Measurements from ENCODE around the gene MFAP1. TPM values are rescaled to one million over a fixed set of nuclear protein-coding genes. Genes with fewer than 3 reads are reported as not detected.
A peak's percentile ranks its signal among the peaks of the same experiment; 100 is the strongest.

The MFAP1 gene
- total RNA-seq, 1 experiment from 2014 or later, result 44.7 TPM

GRCh38 chr15:43793647-43794046 is 30.8 kb downstream of the MFAP1 start:
- no peak overlapping the region for H2AK5ac ChIP-seq (ENCODE audit: insufficient read length, low read length)
- no peak overlapping the region for H2AFZ ChIP-seq (ENCODE audit: low read length)
- H3K18ac ChIP-seq (ENCODE audit: insufficient read length, low read depth, low read length), result no peak overlapping the region
- peak overlapping the region; percentile 25 for H4K5ac ChIP-seq (ENCODE audit: insufficient read length, low read depth, low read length)
- peaks cover 3% of the 10 kb centered on the region for H3K79me1 ChIP-seq (ENCODE audit: insufficient read depth, low read depth, low read length, poor library complexity, severe bottlenecking)
- H3K9ac ChIP-seq (ENCODE audit: extremely low read depth, insufficient read length, low read length), result peak overlapping the region; percentile 96
- H3K23me2 ChIP-seq (ENCODE audit: insufficient read length, low read depth, low read length, poor library complexity, severe bottlenecking), result peaks cover 8% of the 10 kb centered on the region
- H3K9me3 ChIP-seq (ENCODE audit: control insufficient read depth, low read depth, low read length), result no peaks in the 10 kb centered on the region
- H3K14ac ChIP-seq (ENCODE audit: insufficient read depth, low read length), result no peak overlapping the region
- H3K4ac ChIP-seq (ENCODE audit: low read depth, low read length), result no peak overlapping the region
- no peak overlapping the region for H3K27ac ChIP-seq (ENCODE audit: insufficient read length, low read depth, low read length)
- no peak for DNase-seq
- no peak overlapping the region for H4K91ac ChIP-seq (ENCODE audit: insufficient read length, low read depth, low read length)
- H4K8ac ChIP-seq (replicated peaks; ENCODE audit: insufficient read length, low read depth, low read length), result no peak overlapping the region
- peaks cover 18% of the 10 kb centered on the region; the same call in 1 of the 2 replicates for H3K4me1 ChIP-seq (ENCODE audit: insufficient read depth, low read length)
- Mint-ChIP-seq H3K36me3 (ENCODE audit: insufficient read depth in 1 of 3, low read depth in 3 of 3) (peaks cover 35 to 54% (median 39%) of the 10 kb centered on the region in 3 experiments; a peak in 6 of 7 replicates), H3K27ac (peak overlapping the region in 1 of 3 experiments; percentile 91; a peak in 3 of 7 replicates), H3K9me3 (no peaks in the 10 kb centered on the region), H3K4me3 (peak overlapping the region; percentile 98 to 99), H3K4me1 (peaks cover 51 to 65% of the 10 kb centered on the region in 2 experiments), H3K27me3 (ENCODE audit: low read depth) (no peaks in the 10 kb centered on the region)
- no peak overlapping the region for H2BK120ac ChIP-seq (ENCODE audit: low read depth, low read length, poor library complexity, severe bottlenecking)
- H3K4me2 ChIP-seq (ENCODE audit: insufficient read depth, insufficient read length, low read length), result peak overlapping the region; percentile 94
- peaks cover 6% of the 10 kb centered on the region; the same call in 1 of the 2 replicates for H3K79me2 ChIP-seq (ENCODE audit: insufficient read depth, low read length)
- no CpG with 5 or more reads among the region's 10 CpGs for WGBS (ENCODE audit: extremely low coverage, insufficient read length, low lambda C conversion rate)
- no peak overlapping the region for H3K56ac ChIP-seq (ENCODE audit: insufficient read length, low read depth, low read length)
- no peak for TF ChIP-seq CTCF (conservative IDR thresholded peaks at IDR 0.05)
- H2BK15ac ChIP-seq (ENCODE audit: low read depth, low read length), result no peak overlapping the region; the same call in 1 of the 2 replicates
- H4K20me1 ChIP-seq (ENCODE audit: control insufficient read depth, insufficient read depth, insufficient read length), result no peaks in the 10 kb centered on the region
- no peaks in the 10 kb centered on the region for H3K27me3 ChIP-seq (ENCODE audit: insufficient read depth, low read length)
- no peak overlapping the region for H2BK20ac ChIP-seq (ENCODE audit: low read depth, low read length, poor library complexity, severe bottlenecking)
- no peak overlapping the region for H3T11ph ChIP-seq (ENCODE audit: low read length)
- no peak overlapping the region for H2BK5ac ChIP-seq (ENCODE audit: insufficient read length, low read length)
- no peak overlapping the region for H3K23ac ChIP-seq (ENCODE audit: insufficient read length, low read depth, low read length)
- no peak overlapping the region for H2BK12ac ChIP-seq (ENCODE audit: insufficient read length, low read depth, low read length)

Measured in H9 (cell line).